Loucy (cell line): ENCODE results near the gene SEMA5A.

Experiments used
- H2AFZ ChIP-seq: fragments of 200-600 bp; sonication (generic); 2 replicates; pipeline ENCODE4 v1.6.0; 2016; ENCODE audit warnings: antibody characterized with exemption, mild to moderate bottlenecking, low read length, moderate library complexity
- H3F3A ChIP-seq: fragments of 200-600 bp; 2 replicates; pipeline ENCODE4 v1.6.0; 2016; ENCODE audit warnings: antibody characterized with exemption, low read depth, mild to moderate bottlenecking
- H3K27me3 ChIP-seq: fragments of 200-600 bp; sonication (generic); 2 replicates; pipeline ENCODE4 v1.6.1; 2014; ENCODE audit warnings: low read length, mild to moderate bottlenecking; ENCODE audit not compliant: insufficient read depth, poor library complexity, severe bottlenecking
- H3K36me3 ChIP-seq: fragments of 200-600 bp; sonication (generic); 2 replicates; pipeline ENCODE4 v1.6.1; 2016; ENCODE audit warnings: low read length; ENCODE audit not compliant: insufficient read depth
- H3K4me1 ChIP-seq: fragments of 200-600 bp; sonication (generic); 2 replicates; pipeline ENCODE4 v1.5.1; 2014; ENCODE audit warnings: low read length, mild to moderate bottlenecking; ENCODE audit not compliant: insufficient read depth, poor library complexity, severe bottlenecking
- H3K4me2 ChIP-seq: fragments of 200-600 bp; sonication (generic); 2 replicates; pipeline ENCODE4 v1.6.0; 2014; ENCODE audit warnings: antibody characterized with exemption, low read length, low read depth, mild to moderate bottlenecking; ENCODE audit not compliant: poor library complexity, severe bottlenecking
- H3K4me3 ChIP-seq: fragments of 200-600 bp; sonication (generic); 2 replicates; pipeline ENCODE4 v1.5.1; 2014; ENCODE audit warnings: low read length, mild to moderate bottlenecking, mixed read lengths; ENCODE audit not compliant: poor library complexity, severe bottlenecking
- H3K79me2 ChIP-seq: fragments of 200-600 bp; sonication (generic); 2 replicates; pipeline ENCODE4 v1.6.1; 2014; ENCODE audit warnings: low read length; ENCODE audit not compliant: insufficient read depth
- H3K9ac ChIP-seq: fragments of 200-600 bp; sonication (generic); 2 replicates; pipeline ENCODE4 v1.6.0; 2014; ENCODE audit warnings: mild to moderate bottlenecking, low read depth, low read length, moderate library complexity; ENCODE audit not compliant: poor library complexity, severe bottlenecking
- H3K9me2 ChIP-seq: fragments of 200-600 bp; sonication (generic); replicated peaks from 2 replicates; pipeline ENCODE4 v1.6.1; 2016; ENCODE audit warnings: low read depth, low read length, mixed read lengths
- H3K9me3 ChIP-seq: fragments of 200-600 bp; sonication (generic); 2 replicates; pipeline ENCODE4 v1.6.1; 2014; ENCODE audit warnings: mild to moderate bottlenecking, antibody characterized with exemption, low read length, low read depth; ENCODE audit not compliant: insufficient read depth
- H4K20me1 ChIP-seq: fragments of 200-600 bp; sonication (generic); 2 replicates; pipeline ENCODE4 v1.6.0; 2014; ENCODE audit warnings: antibody characterized with exemption, low read length, mild to moderate bottlenecking; ENCODE audit not compliant: insufficient read depth, poor library complexity, severe bottlenecking
- CTCF ChIP-seq: fragments of 200-600 bp; sonication (generic); conservative IDR thresholded peaks from 2 replicates; pipeline ENCODE4 v1.5.1; 2014; ENCODE audit warnings: mild to moderate bottlenecking, antibody characterized with exemption, low read length
- EZH2phosphoT487 ChIP-seq: fragments of 200-600 bp; IDR thresholded peaks from 2 replicates; pipeline ENCODE4 v1.6.1; 2018; ENCODE audit warnings: antibody characterized with exemption, mild to moderate bottlenecking, moderate library complexity, borderline replicate concordance

Gene SEMA5A

GRCh38 chr5:9423571-9423970 lies 122.3 kb downstream of the SEMA5A start:
- H2AFZ ChIP-seq: no peak overlapping the region

GRCh38 chr5:9421884-9422283 lies 124.0 kb downstream of the SEMA5A start:
- H3K27me3 ChIP-seq: no peaks in the 10 kb centered on the region
- no peak for TF ChIP-seq CTCF
- no peak for TF ChIP-seq EZH2phosphoT487
- no peak overlapping the region for H3K4me3 ChIP-seq
- H3F3A ChIP-seq: no peaks in the 10 kb centered on the region
- no peaks in the 10 kb centered on the region for H3K36me3 ChIP-seq
- H2AFZ ChIP-seq: no peak overlapping the region
- no peaks in the 10 kb centered on the region for H3K9me2 ChIP-seq
- H3K4me1 ChIP-seq: no peaks in the 10 kb centered on the region
- H3K4me2 ChIP-seq: no peak overlapping the region
- no peaks in the 10 kb centered on the region for H3K79me2 ChIP-seq
- no peak overlapping the region for H3K9ac ChIP-seq
- H3K9me3 ChIP-seq: peaks cover 3% of the 10 kb centered on the region; the same call in 1 of the 2 replicates
- H4K20me1 ChIP-seq: no peaks in the 10 kb centered on the region

More at GRCh38 chr5:9423571-9423970, 122.3 kb downstream of the SEMA5A start:
- H3K9ac ChIP-seq: no peak overlapping the region
- no peaks in the 10 kb centered on the region for H3F3A ChIP-seq
- no peak overlapping the region for H3K4me3 ChIP-seq
- no peak overlapping the region for H3K4me2 ChIP-seq
- H3K9me2 ChIP-seq: no peaks in the 10 kb centered on the region
- H3K9me3 ChIP-seq: peaks cover 3% of the 10 kb centered on the region; the same call in 1 of the 2 replicates
- H3K79me2 ChIP-seq: no peaks in the 10 kb centered on the region
- H3K27me3 ChIP-seq: no peaks in the 10 kb centered on the region
- no peaks in the 10 kb centered on the region for H3K4me1 ChIP-seq
- no peak for TF ChIP-seq CTCF
- TF ChIP-seq EZH2phosphoT487: no peak
- no peaks in the 10 kb centered on the region for H4K20me1 ChIP-seq
- no peaks in the 10 kb centered on the region for H3K36me3 ChIP-seq

- Histone ChIP-seq H3K4me1 (no peaks in the 10 kb centered on the region), H3K9me3 (peaks cover 3% of the 10 kb centered on the region; the same call in 1 of the 2 replicates), H3K27me3 (no peaks in the 10 kb centered on the region), H3K9me2 (no peaks in the 10 kb centered on the region), H3K79me2 (no peaks in the 10 kb centered on the region), H2AFZ (no peak overlapping the region), H3K4me3 (no peak overlapping the region), H3K9ac (no peak overlapping the region), H3K4me2 (no peak overlapping the region), H3K36me3 (no peaks in the 10 kb centered on the region), H4K20me1 (no peaks in the 10 kb centered on the region), H3F3A (no peaks in the 10 kb centered on the region)
- no peak for TF ChIP-seq EZH2phosphoT487
- no peak for TF ChIP-seq CTCF
These were observed 126.1 kb downstream of the SEMA5A start for GRCh38 chr5:9419794-9420193.
